LNCAP (cell line): ENCODE measurements around the gene CHERP.

Experiments
- TF ChIP-seq, protein P1 (sequence below): fragments of 450-650 bp; IDR thresholded peaks from 2 replicates; pipeline ENCODE4 v1.5.1; 2017; ENCODE audit warnings: mild to moderate bottlenecking

Gene CHERP

GRCh38 chr19:16477311-16477710 is 64.9 kb downstream of the CHERP start:
- TF ChIP-seq, protein P1, sequence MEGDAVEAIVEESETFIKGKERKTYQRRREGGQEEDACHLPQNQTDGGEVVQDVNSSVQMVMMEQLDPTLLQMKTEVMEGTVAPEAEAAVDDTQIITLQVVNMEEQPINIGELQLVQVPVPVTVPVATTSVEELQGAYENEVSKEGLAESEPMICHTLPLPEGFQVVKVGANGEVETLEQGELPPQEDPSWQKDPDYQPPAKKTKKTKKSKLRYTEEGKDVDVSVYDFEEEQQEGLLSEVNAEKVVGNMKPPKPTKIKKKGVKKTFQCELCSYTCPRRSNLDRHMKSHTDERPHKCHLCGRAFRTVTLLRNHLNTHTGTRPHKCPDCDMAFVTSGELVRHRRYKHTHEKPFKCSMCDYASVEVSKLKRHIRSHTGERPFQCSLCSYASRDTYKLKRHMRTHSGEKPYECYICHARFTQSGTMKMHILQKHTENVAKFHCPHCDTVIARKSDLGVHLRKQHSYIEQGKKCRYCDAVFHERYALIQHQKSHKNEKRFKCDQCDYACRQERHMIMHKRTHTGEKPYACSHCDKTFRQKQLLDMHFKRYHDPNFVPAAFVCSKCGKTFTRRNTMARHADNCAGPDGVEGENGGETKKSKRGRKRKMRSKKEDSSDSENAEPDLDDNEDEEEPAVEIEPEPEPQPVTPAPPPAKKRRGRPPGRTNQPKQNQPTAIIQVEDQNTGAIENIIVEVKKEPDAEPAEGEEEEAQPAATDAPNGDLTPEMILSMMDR: no peak

DNA sequence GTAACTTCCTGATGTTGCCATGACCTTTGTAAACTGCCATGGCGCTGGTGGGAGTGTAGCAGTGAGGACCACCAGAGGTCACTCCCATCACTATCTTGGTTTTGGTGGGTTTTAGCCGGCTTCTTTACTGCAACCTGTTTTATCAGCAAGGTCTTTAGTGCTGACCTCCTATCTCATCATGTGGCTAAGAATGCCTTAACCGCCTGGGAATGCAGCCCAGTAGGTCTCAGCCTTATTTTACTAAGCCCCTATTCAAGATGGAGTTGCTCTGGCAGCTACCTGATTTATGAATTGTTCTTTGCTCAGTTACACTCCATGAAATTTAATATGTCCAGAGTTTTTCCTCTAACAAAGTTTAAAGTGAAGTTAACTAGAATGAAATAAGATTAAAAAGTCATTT is 65.8 kb downstream of the CHERP start:
- TF ChIP-seq, protein P1: no peak

- TF ChIP-seq, protein P1: no peak
Measured at GRCh38 chr19:16473875-16474392, 68.3 kb downstream of the CHERP start.

GRCh38 chr19:16472992-16473391 is 69.2 kb downstream of the CHERP start:
- TF ChIP-seq, protein P1: no peak

DNA sequence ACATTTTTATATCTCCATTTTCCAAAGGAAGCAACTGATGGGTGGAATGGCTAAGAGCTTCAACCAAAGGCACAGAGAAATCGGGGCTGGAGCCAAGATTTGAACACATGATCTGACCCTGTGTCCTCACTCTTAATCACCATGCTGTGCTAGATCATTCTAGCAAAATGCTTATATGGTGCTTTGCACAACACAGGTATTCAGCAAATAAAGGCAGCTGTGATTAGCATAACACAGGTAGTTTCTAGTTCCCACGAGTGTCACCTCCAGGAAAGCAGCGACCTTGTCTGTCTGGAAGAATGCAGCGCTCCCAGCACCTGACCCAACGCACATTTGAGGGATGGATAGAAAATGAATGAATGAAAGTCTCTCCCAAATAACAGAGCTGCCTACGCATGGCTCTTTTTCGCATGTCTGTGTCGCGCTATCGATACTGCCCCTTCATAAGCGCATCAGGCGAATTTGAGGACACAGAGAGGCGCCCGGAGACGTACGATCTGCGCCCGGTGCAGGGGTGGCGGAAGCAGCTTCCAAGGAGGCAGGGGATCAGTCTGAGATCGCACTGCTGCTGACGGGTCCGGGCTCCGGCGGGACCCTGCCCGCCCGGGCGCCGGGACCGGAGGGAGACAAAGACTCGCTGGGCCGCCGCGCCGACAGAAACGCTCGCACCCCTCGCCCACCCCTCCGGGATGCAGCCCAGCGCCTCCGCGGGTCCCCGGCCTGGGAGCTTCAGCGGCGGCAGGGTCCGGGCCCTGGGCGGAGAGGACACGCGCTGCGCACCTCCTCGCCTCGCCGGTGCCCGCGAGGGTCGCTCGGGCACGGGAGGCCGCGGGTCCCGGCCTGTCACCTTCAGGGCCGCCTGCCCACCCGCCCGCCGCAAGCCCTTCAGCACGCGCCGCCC is 71.1 kb downstream of the CHERP start:
- TF ChIP-seq, protein P1: no peak

GRCh38 chr19:16470541-16470910 is 71.7 kb downstream of the CHERP start:
- TF ChIP-seq, protein P1: no peak
